ENCODE measurements around the gene ARPC5L.
A peak's percentile ranks its signal among the peaks of the same experiment; 100 is the strongest.
"Not testable (repeated sequence)": the region's sequence is repeated elsewhere in the genome, so short reads cannot be mapped to it uniquely, and the experiment has no call there.

The ARPC5L gene

DNA sequence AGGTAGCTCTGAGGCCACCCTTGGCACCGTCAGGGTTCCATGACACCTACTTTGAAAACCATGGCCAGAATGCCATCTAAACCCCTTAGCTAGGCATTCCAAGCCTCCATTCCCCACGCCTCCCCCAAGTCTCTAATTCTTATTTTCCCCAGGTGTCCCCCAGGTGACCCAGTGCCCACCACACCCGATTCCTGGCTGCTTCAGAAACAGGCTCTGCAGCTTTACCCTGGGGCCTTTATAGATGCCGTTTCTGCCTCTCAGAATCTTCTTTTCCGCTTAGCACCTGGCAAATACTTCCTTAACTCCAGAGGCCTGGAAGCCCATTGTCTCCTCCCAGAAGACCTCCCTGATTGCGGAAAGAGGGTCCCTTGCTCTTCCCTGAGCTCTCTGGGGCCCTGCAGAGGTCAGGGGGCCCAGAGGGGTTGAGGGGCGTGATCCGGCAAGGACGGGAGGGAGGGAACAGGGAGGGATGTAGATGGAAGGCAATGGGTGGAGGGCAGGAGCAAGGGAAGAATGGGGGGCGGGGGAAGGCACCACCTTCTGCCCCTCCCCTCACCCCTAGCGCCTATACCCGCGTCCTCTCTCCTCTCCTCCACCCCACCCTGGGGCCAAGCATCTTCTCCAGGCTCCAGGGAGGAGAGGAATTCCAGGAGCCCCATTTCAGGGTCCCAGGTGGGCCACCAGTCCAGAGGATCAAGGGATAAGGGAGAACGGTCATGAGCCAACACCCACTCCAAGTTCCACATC, 20.7 kb upstream of the ARPC5L start:
- DNase-seq: no peak

DNA sequence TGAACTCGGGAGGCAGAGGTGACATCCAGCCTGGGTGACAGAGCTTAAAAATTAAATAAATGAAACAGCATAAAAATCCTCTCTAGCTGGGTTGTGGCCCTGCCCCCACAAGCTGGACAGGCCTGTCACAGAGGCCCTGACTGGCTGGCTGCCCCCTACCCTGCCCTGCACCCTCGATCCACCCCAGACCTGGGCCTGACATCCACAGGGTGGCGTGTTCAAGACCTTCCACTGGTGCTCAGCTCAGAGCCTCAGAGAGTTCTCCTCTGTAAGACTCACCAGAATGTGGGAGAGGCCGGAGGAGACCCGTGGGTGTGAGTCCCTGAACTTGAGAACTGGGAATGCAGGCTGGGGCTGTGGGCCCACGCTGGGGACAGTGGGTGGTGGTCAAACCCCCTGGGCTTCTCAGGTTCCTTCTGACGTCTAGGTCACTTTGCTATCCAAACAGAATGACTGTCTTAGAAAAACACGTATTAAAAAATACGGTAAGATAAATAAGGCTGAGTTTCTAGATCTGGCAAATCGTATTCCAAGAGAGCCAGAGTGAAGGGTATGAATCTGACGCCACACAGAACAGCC, 18.4 kb upstream of the ARPC5L start:
- DNase-seq: no peak

GRCh38 chr9:124844291-124844690, 17.6 kb upstream of the ARPC5L start:
- no peak for DNase-seq

GRCh38 chr9:124846467-124846866, 15.5 kb upstream of the ARPC5L start:
- not testable (repeated sequence) for DNase-seq

GRCh38 chr9:124846969-124847368, 15.0 kb upstream of the ARPC5L start:
- no peak for DNase-seq

DNA sequence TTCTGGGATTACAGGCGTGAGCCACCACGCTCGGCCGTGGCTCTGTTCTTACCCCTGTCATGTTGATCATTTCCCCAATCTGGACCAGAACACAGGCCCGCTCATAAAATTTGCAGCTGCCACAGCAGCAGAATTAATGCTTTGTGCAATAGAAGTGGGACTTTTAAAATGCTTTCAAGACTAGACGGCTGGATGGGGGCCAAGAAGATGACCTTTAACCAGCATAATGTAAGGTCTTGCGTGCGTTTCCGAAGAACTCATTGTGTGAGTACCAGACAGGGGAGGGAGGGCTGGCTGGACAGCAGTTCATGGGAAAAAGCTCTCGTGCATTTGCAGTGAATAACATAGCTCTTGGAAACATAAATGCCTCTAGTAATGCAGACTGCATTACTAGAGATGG, 12.1 kb upstream of the ARPC5L start:
- peak; percentile 47 for DNase-seq

GRCh38 chr9:124852121-124852828, 9.7 kb upstream of the ARPC5L start:
- peak; percentile 46 for DNase-seq

DNA sequence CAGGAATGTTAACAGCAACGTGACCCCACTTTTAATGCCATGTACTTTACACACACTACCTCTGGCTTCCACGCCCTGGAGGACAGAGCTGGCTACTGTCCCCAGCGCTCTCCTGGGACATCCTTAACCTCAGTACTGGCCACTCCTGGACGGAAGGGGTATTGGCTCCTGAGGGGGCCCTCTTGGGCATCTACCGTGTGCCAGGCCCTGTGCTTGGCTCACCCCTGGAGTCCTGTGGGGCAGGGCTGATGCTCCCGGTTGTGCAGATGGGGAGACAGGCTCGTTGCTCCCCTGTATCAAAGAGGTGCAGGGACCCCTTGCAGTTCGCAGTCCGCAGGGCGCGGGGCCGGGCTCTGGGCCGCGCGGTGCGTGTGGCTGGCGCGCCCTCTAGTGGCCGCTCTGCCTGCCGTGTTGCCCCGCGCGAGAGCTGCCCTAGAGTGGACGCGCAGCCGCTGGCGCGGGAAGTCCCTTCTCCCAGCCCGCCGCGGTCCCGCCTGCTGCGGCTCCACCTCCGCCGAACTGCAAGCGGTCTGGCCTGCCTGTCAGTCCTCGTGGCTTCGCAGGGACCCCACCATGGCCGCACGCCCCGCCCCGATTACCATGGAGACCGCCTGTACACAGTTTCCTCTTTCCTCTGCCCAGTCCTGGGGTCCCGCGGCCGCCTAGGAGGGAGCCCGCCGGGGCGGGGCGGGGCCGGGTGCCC, 8.9 kb upstream of the ARPC5L start, which contains the start of gene WDR38:
Gene WDR38 (plus strand): TSS at position 632 of the 703 bp plus-strand sequence. CDS start 72 bp downstream, outside the sequence.
- DNase-seq: peak; percentile 83

- peak; percentile 21 for DNase-seq
These were observed 8.3 kb upstream of the ARPC5L start for GRCh38 chr9:124853605-124854143.

DNA sequence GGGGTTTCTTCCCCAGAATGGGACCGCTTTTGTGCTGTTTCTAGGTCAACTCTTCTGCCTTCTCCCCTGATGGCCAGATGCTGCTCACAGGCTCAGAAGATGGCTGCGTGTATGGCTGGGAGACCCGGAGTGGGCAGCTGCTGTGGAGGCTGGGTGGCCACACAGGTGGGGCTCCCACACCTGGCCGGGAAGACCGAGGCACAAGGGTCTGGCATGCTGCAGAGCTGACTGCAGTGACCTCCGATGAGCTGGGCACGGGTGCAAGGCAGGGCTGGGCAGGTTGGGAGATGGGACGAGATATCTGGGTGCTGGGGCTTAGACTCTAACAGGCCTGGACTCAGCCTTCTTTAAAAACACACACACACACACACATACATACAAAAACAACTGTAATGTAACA, 7.8 kb upstream of the ARPC5L start:
- DNase-seq: peak; percentile 23

GRCh38 chr9:124854822-124855221, 7.1 kb upstream of the ARPC5L start:
- DNase-seq: peak; percentile 8

DNA sequence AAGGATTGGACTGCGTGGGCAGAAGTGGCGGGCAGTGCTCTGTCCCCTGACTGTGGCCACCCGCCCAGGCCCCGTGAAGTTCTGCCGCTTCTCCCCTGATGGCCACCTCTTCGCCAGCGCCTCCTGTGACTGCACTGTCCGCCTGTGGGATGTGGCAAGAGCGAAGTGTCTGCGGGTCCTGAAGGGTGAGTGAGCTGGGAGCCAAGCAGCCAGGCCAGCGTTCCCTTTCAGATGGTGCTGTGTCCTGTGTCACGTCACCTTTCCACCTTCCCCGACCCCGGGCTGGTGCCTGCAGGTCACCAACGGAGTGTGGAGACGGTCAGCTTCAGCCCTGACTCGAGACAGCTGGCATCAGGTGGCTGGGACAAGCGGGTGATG, 6.4 kb upstream of the ARPC5L start:
- no peak for DNase-seq

- no peak for DNase-seq
These were observed 5.8 kb upstream of the ARPC5L start for GRCh38 chr9:124855944-124856765.

GRCh38 chr9:124857533-124858162, 4.3 kb upstream of the ARPC5L start:
- DNase-seq: no peak

- DNase-seq: no peak
These were observed 3.4 kb upstream of the ARPC5L start for GRCh38 chr9:124858330-124859046.

- DNase-seq: peak; percentile 23
These were observed 1.9 kb upstream of the ARPC5L start for GRCh38 chr9:124859803-124860581.

- DNase-seq: no peak
These were observed 1.2 kb upstream of the ARPC5L start for GRCh38 chr9:124860582-124861341.

- DNase-seq: no peak
These were observed 1.5 kb downstream of the ARPC5L start for GRCh38 chr9:124863371-124863871.

Measured in left hindlimb (tissue), 1 donor.